Astrocyte (in vitro differentiated cells and primary cell): ENCODE measurements around the gene CHCHD3.

ENCODE experiments used
- EZH2 ChIP-seq: IDR thresholded peaks from 2 replicates; pipeline ENCODE4 v1.6.1; 2012; ENCODE audit warnings: mild to moderate bottlenecking, low read length, inconsistent platforms; ENCODE audit not compliant: insufficient read depth
- TF ChIP-seq, protein P1 (sequence below): IDR thresholded peaks from 2 replicates; pipeline ENCODE4 v1.5.1; 2011; ENCODE audit warnings: low read depth, mild to moderate bottlenecking, inconsistent platforms, low read length, moderate library complexity; ENCODE audit not compliant: insufficient read depth

DNA sequence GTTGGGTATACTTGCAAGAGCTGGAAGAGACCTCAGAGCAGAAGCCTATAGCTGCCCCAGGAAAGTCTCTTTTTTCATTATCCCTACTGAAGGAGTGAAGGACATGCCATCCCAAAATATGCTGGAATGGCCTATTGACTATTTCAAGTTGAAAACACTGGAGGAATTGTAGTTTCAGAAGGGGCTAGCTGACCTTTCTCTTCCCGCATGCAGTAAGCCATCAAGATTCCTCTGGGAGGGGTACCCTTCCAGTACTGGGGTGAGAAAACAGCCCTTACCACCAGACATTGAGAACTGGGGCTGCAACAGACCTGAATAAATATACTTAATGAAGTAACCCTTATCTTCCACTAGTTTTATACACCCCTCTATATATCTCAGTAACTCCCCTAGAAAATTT, 41.7 kb downstream of the CHCHD3 start:
- TF ChIP-seq, protein P1, sequence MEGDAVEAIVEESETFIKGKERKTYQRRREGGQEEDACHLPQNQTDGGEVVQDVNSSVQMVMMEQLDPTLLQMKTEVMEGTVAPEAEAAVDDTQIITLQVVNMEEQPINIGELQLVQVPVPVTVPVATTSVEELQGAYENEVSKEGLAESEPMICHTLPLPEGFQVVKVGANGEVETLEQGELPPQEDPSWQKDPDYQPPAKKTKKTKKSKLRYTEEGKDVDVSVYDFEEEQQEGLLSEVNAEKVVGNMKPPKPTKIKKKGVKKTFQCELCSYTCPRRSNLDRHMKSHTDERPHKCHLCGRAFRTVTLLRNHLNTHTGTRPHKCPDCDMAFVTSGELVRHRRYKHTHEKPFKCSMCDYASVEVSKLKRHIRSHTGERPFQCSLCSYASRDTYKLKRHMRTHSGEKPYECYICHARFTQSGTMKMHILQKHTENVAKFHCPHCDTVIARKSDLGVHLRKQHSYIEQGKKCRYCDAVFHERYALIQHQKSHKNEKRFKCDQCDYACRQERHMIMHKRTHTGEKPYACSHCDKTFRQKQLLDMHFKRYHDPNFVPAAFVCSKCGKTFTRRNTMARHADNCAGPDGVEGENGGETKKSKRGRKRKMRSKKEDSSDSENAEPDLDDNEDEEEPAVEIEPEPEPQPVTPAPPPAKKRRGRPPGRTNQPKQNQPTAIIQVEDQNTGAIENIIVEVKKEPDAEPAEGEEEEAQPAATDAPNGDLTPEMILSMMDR = no peak
- no peak for TF ChIP-seq EZH2
